NCI-H2227 (cell line): ENCODE results near the gene MRGPRF.
"Not testable (repeated sequence)": the region's sequence is repeated elsewhere in the genome, so short reads cannot be mapped to it uniquely, and the experiment has no call there.

Experiments used
- DNase-seq: peaks from one replicate; lab custom pipeline; 2025; ENCODE audit not compliant: unreplicated experiment; lab: John Stamatoyannopoulos, UW

Gene MRGPRF

DNA sequence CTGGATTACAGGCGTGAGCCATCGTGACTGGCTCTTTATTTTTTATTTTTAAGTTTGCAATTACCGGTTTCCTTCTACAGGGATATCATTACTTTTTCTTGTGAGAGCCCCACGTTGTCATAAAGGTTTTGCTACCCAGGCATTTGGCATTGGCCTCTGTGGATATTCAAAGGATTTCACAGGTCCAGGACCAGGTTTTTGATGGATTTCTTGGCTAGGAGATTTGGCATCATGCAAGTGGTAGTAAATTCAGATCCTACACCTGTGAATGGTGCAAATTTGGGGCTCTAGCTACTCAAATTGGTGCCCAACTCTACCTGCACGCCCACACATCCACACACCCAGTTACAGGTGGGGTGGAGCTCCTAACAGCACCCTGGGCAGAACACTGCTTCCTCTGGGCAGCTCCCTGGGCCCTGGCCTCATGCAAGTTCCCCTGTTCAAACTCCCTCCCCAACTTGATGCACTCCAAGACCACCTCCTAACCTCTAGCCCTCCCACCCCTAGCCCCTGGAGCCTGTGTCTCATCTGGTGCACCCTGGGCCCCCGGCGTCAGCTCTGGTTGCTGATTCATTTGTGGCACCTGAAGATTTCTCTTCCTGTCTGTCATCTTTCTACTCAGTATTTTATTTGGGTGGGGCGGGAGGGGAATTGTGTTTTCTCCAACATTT, 23.0 kb downstream of the MRGPRF start:
- DNase-seq = no peak

DNA sequence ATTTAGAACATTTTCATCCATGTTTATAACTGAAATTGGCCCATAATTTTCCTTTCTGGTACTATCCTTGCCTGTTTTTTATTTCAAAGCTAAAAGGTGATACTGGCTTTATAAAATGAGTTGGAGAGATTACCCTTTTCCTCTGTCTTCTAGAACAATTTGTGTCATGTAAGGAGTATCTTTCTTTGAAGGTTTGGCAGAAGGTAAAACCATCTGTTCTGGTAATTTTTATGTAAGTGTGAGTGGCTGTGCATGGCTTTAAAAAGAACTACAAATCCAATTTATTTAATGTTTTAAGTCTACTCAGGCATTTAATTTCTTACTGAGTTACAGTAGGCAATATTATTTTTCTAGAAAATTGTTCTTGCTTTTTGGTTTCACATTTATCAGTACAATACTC, 24.6 kb downstream of the MRGPRF start:
- DNase-seq = no peak

- DNase-seq = no peak
Observed at GRCh38 chr11:68987211-68987610, 25.8 kb downstream of the MRGPRF start.

DNA sequence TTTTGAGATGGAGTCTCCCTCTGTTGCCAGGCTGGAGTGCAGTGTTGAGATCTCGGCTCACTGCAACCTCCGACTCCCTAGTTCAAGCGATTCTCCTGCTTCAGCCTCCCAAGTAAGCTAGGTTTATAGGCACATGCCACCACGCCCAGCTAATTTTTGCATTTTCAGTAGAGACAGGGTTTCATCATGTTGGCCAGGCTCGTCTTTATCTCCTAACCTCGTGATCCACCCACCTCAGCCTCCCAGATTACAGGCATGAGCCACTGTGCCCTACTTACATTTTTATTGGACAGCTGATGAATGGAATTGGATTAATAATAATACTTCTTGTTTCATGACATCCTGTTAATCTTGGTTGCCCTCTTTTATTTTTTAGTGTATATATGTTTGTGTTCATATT, 29.2 kb downstream of the MRGPRF start:
- DNase-seq = no peak

DNA sequence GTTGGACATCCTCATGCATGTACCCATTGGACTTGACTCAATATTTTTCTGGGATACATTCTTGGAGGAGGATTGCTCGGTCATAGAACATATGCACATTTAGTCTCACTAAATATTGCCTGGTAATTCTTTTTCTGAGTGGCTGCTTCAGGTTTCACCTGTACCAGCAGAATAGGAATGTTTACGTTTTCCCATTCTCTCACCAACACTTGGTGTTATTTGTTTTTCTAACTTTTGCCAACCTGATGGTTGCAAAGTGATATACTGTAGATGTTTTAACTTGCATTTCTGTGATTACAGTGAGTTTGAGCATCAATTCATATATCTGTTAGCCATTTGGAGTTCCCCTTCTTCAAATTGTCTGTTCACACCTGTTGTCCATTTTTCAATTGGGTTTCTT, 30.9 kb downstream of the MRGPRF start:
- DNase-seq = no peak

- DNase-seq = no peak
Observed at GRCh38 chr11:68980776-68981065, 32.3 kb downstream of the MRGPRF start, which contains the start of gene MRGPRD. TSS of gene MRGPRD (minus strand) at chr11:68980986. CDS start at chr11:68980986, 0 bp downstream.

- DNase-seq = no peak
Observed at GRCh38 chr11:68979931-68980775, 32.9 kb downstream of the MRGPRF start.

- no peak for DNase-seq
Observed at GRCh38 chr11:68978931-68979594, 34.0 kb downstream of the MRGPRF start.

DNA sequence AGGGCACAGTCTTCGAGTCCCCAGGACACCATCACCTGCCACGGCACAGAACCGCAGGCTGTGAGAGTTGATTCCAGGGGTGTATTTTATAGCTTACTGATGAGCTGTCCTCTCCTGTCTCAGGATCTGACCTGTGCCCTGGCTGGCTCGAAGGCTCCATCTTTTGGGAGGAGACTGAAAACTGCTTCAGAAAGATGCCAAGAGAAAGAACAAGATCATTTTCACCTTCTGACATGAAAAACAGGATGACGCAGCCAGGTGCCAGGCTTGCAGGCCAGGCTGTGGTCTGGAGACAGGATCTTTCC, 34.5 kb downstream of the MRGPRF start:
- DNase-seq = no peak

- DNase-seq = no peak
Observed at GRCh38 chr11:68977781-68978625, 35.0 kb downstream of the MRGPRF start.

- DNase-seq = no peak
Observed at GRCh38 chr11:68976563-68976962, 36.5 kb downstream of the MRGPRF start.

DNA sequence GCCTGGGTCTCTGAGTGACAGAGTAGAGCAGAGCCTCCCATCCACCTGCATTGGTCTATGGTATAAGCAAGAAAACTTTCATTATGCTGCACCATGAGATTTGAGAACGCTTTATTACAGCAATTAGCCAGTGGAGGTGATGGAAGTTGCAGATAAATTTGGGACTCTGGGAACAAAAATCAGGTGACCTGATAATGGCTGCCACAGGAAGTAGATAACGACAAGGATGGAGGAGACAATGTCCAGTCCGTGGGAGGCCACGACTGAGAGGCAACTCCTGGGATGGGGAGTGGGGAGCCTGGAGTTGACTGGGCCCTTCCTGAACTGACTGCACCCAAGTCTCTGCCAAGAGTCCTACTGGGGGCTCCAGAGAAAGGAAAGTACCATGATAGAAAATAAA, 37.0 kb downstream of the MRGPRF start:
- no peak for DNase-seq

DNA sequence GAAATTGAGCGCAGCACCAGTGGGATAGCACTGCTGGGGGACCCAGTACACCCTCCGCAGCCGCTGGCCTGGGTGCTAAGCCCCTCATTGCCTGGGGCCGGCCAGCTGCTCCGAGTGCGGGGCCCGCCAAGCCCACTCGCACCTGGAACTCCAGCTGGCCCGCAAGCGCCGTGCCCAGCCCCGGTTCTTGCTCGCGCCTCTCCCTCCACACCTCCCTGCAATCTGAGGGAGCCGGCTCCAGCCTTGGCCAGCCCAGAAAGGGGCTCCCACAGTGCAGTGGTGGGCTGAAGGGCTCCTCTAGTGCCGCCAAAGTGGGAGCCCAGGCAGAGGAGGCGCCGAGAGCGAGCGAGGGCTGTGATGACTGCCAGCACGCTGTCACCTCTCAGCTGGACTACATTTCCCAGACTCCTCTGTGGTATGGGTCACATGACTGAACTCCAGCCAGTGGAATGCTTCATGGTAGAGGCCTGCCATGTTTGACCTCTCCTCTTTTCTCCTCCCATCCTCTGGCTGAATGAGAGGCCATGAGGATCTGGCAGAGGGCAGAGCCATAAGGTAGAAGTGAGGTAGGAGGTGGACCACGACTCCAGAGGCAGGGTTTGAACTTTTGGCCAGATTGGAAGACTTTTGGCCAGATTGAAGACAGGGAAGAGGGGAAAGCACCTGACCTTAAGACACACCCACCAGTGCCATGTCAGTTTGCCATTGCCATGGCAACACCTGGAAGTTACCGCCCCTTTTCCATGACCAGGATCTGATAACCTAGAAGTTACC, 38.4 kb downstream of the MRGPRF start:
- peak; percentile 16 for DNase-seq

DNA sequence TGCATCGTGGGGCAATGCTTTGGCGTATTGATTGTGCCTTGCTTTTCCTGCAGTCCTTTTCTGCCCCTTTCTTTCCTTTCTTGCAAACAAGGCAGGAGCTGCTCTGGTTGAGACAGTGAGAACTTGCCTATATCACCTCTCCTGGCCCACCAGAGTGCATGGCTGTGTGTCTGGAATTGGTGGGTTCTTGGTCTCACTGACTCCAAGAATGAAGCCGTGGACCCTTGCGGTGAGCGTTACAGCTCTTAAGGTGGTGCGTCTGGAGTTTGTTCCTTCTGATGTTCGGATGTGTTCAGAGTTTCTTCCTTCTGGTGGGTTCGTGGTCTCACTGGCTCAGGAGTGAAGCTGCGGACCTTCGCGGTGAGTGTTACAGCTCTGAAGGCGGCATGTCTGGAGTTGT, 39.3 kb downstream of the MRGPRF start:
- not testable (repeated sequence) for DNase-seq

DNA sequence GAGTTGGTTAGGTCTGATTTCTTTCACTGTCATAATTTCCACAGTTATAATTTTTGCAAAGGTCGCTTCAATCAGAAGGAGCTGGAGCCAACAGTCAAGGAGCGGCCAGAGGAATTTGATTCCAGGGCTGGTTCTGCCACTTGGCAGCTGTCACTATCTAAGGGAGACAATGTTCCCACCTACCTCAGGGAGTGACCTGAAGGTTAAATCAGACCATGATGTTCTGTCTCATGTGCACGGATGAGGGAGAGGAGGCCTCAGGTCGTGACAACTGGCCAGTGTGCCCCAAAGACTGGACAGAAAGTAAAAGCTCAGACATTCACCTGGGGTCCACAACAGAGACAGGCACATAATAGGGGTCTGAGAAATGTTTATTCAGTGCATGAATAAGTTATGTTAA, 39.8 kb downstream of the MRGPRF start:
- DNase-seq = no peak

DNA sequence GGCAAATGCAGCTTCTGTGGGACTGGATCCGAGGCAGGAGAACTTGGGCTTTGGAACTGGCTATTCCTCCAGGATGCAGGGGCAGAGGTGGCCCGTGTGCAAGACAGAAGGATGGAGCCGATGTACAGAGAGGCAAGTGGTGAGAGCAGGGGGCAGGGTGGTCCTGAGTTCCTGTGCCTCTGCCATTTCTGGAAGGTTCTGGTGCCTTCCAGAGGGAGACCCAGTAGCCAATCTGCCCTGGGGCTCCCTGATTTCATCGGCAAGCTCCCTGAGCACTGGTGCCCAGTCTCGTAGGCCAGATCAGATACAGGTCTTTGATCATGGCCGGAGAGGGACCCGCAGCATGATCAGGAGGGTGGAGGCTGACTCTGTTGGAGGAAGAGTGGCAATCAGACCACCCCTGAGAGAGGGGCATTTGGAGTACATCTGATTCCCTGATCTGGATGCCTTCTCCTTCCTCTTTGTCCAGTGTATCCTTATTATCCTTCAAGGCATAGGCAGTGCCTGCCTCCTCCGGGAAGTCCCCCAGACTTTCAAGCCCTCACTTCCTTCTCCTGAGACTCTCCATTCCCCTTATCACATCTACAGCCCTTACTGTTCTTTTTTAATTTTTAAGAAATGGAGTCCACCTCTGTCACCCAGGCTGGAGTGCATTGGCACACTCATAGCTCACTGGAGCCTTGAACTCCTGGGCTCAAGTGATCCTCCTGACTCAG, 42.0 kb downstream of the MRGPRF start:
- DNase-seq = no peak

DNA sequence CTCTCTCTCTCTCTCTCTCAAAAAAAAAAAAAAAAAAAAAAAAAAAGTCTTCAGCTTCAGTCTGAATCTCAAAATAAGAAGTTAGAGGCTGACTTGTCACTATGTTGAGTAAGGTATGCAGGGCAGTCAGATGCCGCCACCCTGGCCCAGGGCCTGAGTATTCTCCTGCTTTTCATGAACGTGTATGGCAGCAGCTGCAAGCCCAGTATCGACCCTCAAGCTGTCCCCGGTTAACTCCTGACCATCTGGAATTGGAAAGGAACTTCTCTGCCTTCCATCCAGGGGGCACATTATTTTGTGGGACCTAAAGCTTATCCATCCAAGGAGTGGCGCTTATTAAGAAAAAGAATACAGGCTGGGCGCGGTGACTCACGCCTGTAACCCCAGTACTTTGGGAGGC, 43.7 kb downstream of the MRGPRF start:
- DNase-seq = no peak

- no peak for DNase-seq
Observed at GRCh38 chr11:68968306-68969250, 44.5 kb downstream of the MRGPRF start.
